Measurements from ENCODE around the gene PMFBP1.

Gene PMFBP1

GRCh38 chr16:72172105-72173034 lies at the start of gene PMFBP1:
TSS of gene PMFBP1 (minus strand) at chr16:72172155. CDS start at chr16:72171208, 947 bp downstream.
- DNase-seq, result peak; percentile 91

GRCh38 chr16:72221630-72222024 lies 49.7 kb upstream of the PMFBP1 start:
- no peak for DNase-seq

GRCh38 chr16:72220875-72221629 lies 49.1 kb upstream of the PMFBP1 start:
- no peak for DNase-seq

- DNase-seq, result no peak
These were observed 47.3 kb upstream of the PMFBP1 start for GRCh38 chr16:72219282-72219681.

GRCh38 chr16:72216767-72217166 lies 44.8 kb upstream of the PMFBP1 start:
- DNase-seq, result no peak

GRCh38 chr16:72214821-72215220 lies 42.9 kb upstream of the PMFBP1 start:
- DNase-seq, result no peak

GRCh38 chr16:72211110-72211509 lies 39.2 kb upstream of the PMFBP1 start:
- DNase-seq, result no peak

- DNase-seq, result no peak
These were observed 38.6 kb upstream of the PMFBP1 start for GRCh38 chr16:72210555-72210954.

GRCh38 chr16:72210072-72210471 lies 38.1 kb upstream of the PMFBP1 start:
- DNase-seq, result no peak

GRCh38 chr16:72206299-72206698 lies 34.3 kb upstream of the PMFBP1 start:
- DNase-seq, result no peak

GRCh38 chr16:72203401-72203800 lies 31.4 kb upstream of the PMFBP1 start:
- peak; percentile 71 for DNase-seq

- DNase-seq, result no peak
These were observed 30.1 kb upstream of the PMFBP1 start for GRCh38 chr16:72202014-72202413.

- no peak for DNase-seq
These were observed 29.4 kb upstream of the PMFBP1 start for GRCh38 chr16:72201387-72201786.

- DNase-seq, result no peak
These were observed 27.9 kb upstream of the PMFBP1 start for GRCh38 chr16:72199761-72200337.

GRCh38 chr16:72198771-72199201 lies 26.8 kb upstream of the PMFBP1 start:
- no peak for DNase-seq

GRCh38 chr16:72198021-72198711 lies 26.2 kb upstream of the PMFBP1 start:
- DNase-seq, result no peak

GRCh38 chr16:72197545-72197944 lies 25.6 kb upstream of the PMFBP1 start:
- DNase-seq, result no peak

- no peak for DNase-seq
These were observed 23.7 kb upstream of the PMFBP1 start for GRCh38 chr16:72195609-72196008.

GRCh38 chr16:72191551-72191950 lies 19.6 kb upstream of the PMFBP1 start:
- DNase-seq, result no peak

- no peak for DNase-seq
These were observed 18.0 kb upstream of the PMFBP1 start for GRCh38 chr16:72189865-72190371.

GRCh38 chr16:72188541-72188940 lies 16.6 kb upstream of the PMFBP1 start:
- DNase-seq, result no peak

GRCh38 chr16:72187551-72187950 lies 15.6 kb upstream of the PMFBP1 start:
- no peak for DNase-seq

- DNase-seq, result no peak
These were observed 11.0 kb upstream of the PMFBP1 start for GRCh38 chr16:72182976-72183375.
